NCI-H2029 treated with DMSO at 0.1 percent for 48 hours (cell line): ENCODE measurements around the gene MOB1B.
"Not testable (repeated sequence)": the region's sequence is repeated elsewhere in the genome, so short reads cannot be mapped to it uniquely, and the experiment has no call there.

ENCODE experiments used
- DNase-seq: peaks from one replicate; lab custom pipeline; 2025; lab: John Stamatoyannopoulos, UW

Gene MOB1B

DNA sequence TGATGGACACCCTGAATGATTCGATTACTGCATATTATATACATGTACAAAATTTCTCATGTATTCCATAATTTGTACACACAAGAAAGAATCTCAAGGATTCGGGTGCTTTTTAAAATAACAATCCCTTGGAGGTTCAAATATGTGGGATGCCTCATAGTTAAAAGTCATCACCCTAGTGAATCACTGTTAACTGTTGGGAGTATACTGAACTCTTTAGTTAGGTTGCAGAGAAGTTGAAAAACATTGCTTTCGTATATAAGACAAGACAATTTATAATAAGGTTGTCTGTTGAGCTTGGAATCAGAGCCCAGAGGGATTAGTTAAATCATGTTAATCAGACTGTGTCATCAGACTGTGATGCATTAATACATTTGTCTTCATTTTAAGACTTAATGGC, 106.9 kb downstream of the MOB1B start:
- DNase-seq: no peak

DNA sequence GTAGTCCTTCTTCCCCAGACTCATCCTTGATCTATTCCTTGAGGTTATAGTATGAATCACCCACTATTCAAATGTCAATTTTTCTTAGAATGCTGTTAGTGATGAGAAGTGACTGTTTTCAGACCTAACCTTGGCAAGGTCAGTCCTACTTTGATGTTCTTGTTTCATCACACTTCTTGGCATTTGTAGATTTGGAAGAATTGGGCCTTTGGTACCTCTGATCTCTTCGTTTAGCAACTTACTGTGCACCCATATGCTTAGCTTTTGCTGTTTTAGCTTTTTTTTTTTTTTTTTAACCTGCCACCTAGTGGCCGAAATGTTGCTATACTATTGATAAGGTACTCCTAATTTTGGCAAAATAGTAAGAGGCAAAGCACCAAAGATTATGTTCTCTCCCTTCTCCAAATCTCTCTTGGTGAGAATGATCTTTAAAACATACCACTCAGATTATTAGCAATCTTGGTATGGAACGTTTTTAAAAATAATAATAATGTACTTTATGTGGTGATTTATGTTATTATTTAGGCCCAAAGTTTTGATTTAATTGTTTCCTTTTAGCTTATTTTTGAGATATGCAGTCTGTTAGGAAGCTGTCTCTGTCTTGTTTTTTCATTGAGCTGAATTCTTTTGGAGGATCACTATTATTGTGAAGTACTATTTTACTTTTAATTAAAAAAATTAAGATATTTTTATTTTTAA, 107.9 kb downstream of the MOB1B start:
- DNase-seq: no peak

DNA sequence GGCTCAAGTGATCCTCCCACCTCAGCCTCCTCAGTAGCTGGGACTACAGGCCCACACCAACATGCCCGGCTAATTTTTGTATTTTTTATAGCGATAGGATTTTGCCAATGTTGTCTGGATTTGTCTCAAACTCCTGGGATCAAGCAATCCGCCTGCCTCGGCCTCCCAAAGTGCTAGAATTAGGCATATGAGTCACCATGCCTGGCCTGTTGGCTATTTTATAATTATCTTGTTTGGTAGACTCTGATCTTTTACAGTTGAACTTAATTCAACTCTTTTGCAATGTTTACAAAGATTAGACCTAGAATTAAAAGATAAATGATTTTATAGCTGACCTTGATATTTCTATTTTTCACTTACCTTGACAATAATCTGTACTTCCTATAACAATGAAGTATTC, 109.3 kb downstream of the MOB1B start:
- no peak for DNase-seq

DNA sequence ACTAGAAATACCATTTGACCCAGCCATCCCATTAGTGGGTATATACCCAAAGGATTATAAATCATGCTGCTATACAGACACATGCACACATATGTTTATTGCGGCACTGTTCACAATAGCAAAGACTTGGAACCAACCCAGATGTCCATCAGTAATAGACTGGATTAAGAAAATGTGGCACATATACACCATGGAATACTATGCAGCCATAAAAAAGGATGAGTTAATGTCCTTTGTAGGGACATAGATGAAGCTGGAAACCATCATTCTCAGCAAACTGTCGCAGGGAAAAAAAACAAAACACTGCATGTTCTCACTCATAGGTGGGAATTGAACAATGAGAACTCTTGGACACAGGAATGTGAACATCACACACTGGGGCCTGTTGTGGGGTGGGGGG, 115.2 kb downstream of the MOB1B start:
- not testable (repeated sequence) for DNase-seq

DNA sequence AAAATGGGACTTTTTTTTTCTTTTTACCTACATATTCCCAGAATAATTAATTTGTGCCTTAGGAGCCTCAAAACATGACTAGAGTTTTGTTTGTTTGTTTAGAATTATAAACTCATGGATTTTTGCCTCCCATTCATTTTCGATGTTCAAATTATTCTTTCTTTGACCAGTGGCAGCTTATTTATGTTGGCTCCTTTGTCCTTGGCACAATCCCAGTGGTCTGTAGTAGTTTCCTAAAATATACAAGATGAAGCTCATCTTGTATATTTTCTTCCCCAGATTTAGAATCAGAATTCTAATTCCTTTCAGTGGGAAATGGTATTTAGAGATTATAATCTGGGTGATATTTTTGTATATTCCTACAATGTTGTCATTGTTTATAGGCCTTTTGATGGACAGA, 118.4 kb downstream of the MOB1B start:
- no peak for DNase-seq

DNA sequence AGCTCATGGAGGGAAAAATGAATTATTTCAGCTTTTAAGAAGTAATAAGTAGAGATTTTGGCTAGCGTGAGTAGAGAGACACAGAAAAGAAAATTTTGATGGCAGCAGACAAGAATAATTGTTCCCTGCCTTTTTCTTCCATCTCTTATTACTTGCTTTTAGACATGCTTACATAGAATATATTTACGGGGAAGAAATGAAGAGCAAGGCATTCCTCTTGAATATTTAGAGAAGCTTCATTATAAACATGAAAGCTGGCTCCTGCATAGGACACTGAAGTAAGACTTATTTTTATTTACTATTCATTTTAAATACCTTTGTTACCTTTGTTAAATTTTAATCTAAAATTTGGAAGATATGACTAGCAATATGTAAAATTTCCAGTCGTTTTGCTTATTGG, 123.5 kb downstream of the MOB1B start:
- DNase-seq: no peak

DNA sequence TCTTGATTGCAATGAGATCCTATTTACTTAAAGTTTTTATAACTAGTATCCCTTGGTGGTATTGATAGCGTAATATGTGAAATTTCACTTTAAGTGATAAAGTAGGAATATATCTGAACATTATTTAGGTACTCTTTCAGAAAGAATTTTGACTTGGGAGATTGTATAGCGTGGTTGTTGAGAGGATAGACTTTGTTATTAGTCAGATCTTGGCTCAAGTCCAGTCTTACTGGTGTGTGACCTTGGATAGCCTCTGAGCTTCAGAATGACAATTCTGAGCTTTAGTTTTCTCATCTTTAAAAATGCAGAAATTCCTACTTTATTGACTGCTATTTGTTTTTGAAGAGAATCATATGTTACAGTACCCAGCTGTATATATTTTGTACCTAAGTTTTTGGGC, 123.9 kb downstream of the MOB1B start:
- DNase-seq: no peak

DNA sequence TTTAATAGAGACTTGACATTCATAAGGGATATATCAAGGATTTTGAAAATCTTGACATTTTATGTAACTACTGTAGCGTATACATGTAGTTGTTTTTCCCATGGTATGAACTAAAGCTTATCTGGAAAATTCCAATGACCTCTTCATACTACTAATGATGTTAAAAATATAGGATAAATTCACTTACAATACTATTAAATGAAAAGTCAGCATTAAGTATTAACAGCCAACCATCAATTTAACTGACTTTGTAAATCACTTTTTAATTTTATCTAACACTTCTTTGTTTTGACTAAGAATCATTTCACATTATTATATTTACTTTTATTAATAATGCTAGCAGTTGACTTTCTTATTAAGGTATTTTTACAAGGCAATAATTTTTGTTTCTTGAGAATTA, 125.4 kb downstream of the MOB1B start:
- no peak for DNase-seq

DNA sequence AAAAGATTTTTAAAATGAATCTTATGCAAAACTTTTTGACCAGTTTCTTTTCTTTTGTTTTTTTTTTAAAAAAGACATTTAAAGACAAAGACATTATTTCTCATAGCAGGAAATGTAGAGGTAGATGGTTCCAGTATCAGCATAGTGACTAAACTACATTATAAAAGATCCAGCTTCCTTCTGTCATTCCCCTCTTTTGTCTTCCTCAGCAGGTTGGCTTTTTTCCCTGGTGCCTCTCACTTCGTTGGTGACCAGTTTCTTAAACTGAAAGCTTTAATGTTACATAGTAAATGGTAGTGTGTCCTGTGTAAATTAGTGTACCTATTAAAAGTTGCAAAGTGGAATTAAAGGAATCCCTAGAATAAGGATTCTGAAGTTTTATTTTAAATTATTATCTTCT, 127.3 kb downstream of the MOB1B start:
- no peak for DNase-seq

DNA sequence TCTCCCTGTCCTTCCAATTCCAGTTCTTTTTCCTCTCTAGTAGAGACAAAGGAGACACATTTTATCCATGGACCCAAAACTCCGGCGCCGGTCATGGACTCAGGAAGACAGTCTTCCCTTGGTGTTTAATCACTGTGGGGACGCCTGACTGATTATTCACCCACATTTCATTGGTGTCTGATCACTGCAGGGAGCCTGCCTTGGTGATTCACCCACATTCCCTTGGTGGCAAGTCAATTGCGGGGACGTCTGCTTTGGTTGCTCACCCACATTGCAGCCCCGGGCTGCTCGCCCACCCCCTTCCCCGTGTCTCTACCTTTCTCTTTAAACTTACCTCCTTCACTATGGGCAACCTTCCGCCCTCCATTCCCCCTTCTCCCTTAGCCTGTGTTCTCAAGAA, 129.9 kb downstream of the MOB1B start:
- not testable (repeated sequence) for DNase-seq
